Liver (tissue), 9 donors: ENCODE results near the gene AOAH. TPM values are rescaled to one million over a fixed set of nuclear protein-coding genes. Genes with fewer than 3 reads are reported as not detected.

ENCODE experiments used
- DNase-seq: peaks from one replicate; pipeline ENCODE4 v3.0.0-alpha.2; 2017; ENCODE audit warnings: low spot score
- H3K27ac ChIP-seq, 2 donors: one replicate each; pipeline ENCODE4 v1.7.0; 2013; ENCODE audit warnings: inconsistent platforms in 2 of 2, low read length in 2 of 2, control low read depth in 1 of 2, low read depth in 1 of 2, mild to moderate bottlenecking in 1 of 2
- H3K27me3 ChIP-seq, 4 donors: one replicate each; pipeline versions ENCODE4 v1.6.1 to v1.7.0; 2013; ENCODE audit warnings: low read length in 3 of 4, inconsistent platforms in 1 of 4, mild to moderate bottlenecking in 1 of 4, moderate library complexity in 1 of 4; ENCODE audit not compliant: control insufficient read depth in 4 of 4, insufficient read depth in 4 of 4
- H3K36me3 ChIP-seq, 4 donors: one replicate each; pipeline versions ENCODE4 v1.6.1 to v1.7.0; 2013; ENCODE audit warnings: low read length in 3 of 4, mild to moderate bottlenecking in 3 of 4, low read depth in 1 of 4, moderate library complexity in 1 of 4; ENCODE audit not compliant: control insufficient read depth in 4 of 4, insufficient read depth in 3 of 4
- H3K4me1 ChIP-seq, 4 donors: one replicate each; pipeline versions ENCODE4 v1.6.1 to v1.7.0; 2013; ENCODE audit warnings: low read length in 3 of 4, mild to moderate bottlenecking in 3 of 4, moderate library complexity in 1 of 4; ENCODE audit not compliant: control insufficient read depth in 4 of 4, insufficient read depth in 4 of 4
- H3K4me3 ChIP-seq, 3 donors: one replicate each; pipeline versions ENCODE4 v1.6.1 to v1.7.0; 2013; ENCODE audit warnings: low read length in 3 of 3, control low read depth in 1 of 3, low read depth in 1 of 3, mild to moderate bottlenecking in 1 of 3
- H3K9ac ChIP-seq, 2 donors: one replicate each; pipeline ENCODE4 v1.7.0; 2013; ENCODE audit warnings: low read length in 2 of 2, mild to moderate bottlenecking in 2 of 2, moderate library complexity in 2 of 2, control low read depth in 1 of 2, low read depth in 1 of 2
- H3K9me3 ChIP-seq, 4 donors: one replicate each; pipeline versions ENCODE4 v1.6.1 to v1.7.0; 2013; ENCODE audit warnings: low read length in 3 of 4; ENCODE audit not compliant: control insufficient read depth in 4 of 4
- GABPA ChIP-seq, 2 donors: IDR thresholded peaks in 1 of 2; conservative IDR thresholded peaks in 1 of 2; 2 replicates each; pipeline ENCODE4 v1.6.1; 2016; ENCODE audit warnings: antibody characterized with exemption in 2 of 2, mild to moderate bottlenecking in 1 of 2, moderate library complexity in 1 of 2
- RXRA ChIP-seq, 2 donors: IDR thresholded peaks; 2 replicates each; pipeline ENCODE4 v1.6.1; 2017 to 2018; ENCODE audit warnings: antibody characterized with exemption in 2 of 2, mild to moderate bottlenecking in 1 of 2
- SP1 ChIP-seq: IDR thresholded peaks from 2 replicates; pipeline ENCODE4 v1.6.1; 2018; ENCODE audit warnings: antibody characterized with exemption, mild to moderate bottlenecking
- YY1 ChIP-seq: IDR thresholded peaks from 2 replicates; pipeline ENCODE4 v1.6.1; 2016; ENCODE audit warnings: antibody characterized with exemption, mild to moderate bottlenecking
- WGBS: extraction: QIAGEN DNeasy Blood & Tissue Kit; methylation state at CpG from one replicate; pipeline ENCODE4 v1.1.7; 2013; 5-methylcytosine and 5-hydroxymethylcytosine counted together
- polyA plus RNA-seq, 2 donors: library from polyadenylated mRNA; stranded (reverse) in 1 of 2; unstranded in 1 of 2; fragments of 200-250 nt in 1 of 2; fragments of >200 nt in 1 of 2; fragmentation: Nextera tagmentation in 1 of 2; extraction: Ambion mirVana in 1 of 2; gene quantifications; one replicate each; pipeline versions ENCODE4 v1.2.1 to v1.2.3, GENCODE V29; 2013 to 2015
- total RNA-seq, 2 donors: library from RNA; depleted of rRNA; stranded (reverse); fragments of >200 nt; gene quantifications; one replicate each; pipeline ENCODE4 v1.2.3, GENCODE V29; 2014
- TF ChIP-seq, protein P1 (sequence below): IDR thresholded peaks from 2 replicates; pipeline ENCODE4 v1.6.1; 2016; ENCODE audit warnings: antibody characterized with exemption
- TF ChIP-seq, protein P2 (sequence below): IDR thresholded peaks from 2 replicates; pipeline ENCODE4 v1.6.1; 2016; ENCODE audit warnings: antibody characterized with exemption, mild to moderate bottlenecking
- donor health status: healthy.
- donor health status: healthy.
- donor health status: healthy.
- donor health status: healthy.
- donor health status: healthy.

Gene AOAH
- total and polyA plus RNA-seq, 4 donors = 2.4 to 26.7 (median 5.8) TPM

DNA sequence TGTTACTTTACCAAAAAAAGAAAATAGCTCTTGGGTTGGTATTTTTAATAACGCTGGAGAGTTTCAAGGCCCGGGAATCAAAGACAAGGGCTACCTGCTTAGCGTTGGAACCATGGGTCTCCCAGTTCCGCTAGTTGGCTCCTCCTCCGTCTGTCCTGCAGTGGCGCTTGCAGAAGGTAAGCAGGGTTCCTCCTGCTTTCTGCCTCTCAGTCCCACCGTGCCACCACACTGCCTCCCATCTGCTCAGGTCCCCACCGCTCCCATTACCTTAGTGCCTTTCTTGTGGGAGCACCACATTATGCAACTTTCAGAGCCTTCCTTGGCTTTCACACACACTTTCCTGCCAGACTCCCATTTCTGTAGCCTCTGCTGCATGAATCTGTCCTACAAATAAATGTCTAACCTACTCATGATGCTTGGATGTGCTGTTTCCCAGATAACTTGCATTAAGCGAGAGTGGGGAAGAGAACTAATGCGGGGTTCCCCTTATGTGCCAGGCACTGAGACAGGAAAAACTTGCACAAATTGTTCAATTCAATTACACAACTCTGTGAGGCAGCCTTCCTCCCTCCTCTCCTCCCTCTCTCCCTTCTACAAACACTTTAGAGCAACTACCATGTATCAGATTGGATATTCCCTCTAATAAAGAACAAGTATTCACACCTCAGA, 124.5 kb downstream of the AOAH start:
- Histone ChIP-seq H3K4me3 (no peak overlapping the region), H3K9ac (no peak overlapping the region), H3K27me3 (no peaks in the 10 kb centered on the region), H3K36me3 (no peaks in the 10 kb centered on the region), H3K4me1 (no peaks in the 10 kb centered on the region), H3K9me3 (no peaks in the 10 kb centered on the region), H3K27ac (no peak overlapping the region)
- 90% methylated on average over 10 of the region's 10 CpGs for WGBS
- no peak for TF ChIP-seq YY1
- TF ChIP-seq, protein P1, sequence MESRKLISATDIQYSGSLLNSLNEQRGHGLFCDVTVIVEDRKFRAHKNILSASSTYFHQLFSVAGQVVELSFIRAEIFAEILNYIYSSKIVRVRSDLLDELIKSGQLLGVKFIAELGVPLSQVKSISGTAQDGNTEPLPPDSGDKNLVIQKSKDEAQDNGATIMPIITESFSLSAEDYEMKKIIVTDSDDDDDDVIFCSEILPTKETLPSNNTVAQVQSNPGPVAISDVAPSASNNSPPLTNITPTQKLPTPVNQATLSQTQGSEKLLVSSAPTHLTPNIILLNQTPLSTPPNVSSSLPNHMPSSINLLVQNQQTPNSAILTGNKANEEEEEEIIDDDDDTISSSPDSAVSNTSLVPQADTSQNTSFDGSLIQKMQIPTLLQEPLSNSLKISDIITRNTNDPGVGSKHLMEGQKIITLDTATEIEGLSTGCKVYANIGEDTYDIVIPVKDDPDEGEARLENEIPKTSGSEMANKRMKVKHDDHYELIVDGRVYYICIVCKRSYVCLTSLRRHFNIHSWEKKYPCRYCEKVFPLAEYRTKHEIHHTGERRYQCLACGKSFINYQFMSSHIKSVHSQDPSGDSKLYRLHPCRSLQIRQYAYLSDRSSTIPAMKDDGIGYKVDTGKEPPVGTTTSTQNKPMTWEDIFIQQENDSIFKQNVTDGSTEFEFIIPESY = no peak
- no peak for DNase-seq

DNA sequence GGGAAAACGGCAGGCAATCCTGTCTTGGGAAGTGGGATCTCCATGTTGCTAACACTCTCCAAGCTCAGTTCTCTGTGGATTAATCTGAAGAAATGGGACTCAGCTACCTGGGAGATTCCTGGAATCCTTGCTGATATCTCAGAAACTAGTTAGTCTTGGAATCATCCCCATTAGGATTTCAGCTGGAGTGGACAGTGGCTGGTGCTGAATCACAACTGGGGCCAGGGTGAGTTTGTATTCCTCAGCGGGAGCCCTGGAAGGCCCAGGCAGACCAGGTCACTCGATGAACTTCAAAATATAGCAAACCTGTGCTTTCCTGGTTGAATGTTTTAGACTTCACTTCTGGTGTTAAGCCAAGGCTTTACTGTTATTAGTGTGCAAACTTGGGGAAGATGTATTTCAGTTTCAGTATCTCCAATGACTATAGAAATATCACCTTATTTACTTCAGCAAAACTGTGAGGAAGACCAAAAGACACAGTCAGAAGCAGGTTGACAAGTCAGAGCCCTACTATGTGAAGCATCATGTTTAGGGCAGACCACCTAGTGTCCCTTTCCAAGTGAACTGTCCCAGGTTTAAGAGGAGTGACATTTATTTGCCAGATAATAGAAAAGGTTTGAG, 126.1 kb downstream of the AOAH start:
- H3K4me1 ChIP-seq = no peaks in the 10 kb centered on the region
- no peak overlapping the region for H3K4me3 ChIP-seq
- WGBS = 80% methylated on average over 3 of the region's 3 CpGs
- no peak for DNase-seq
- H3K27ac ChIP-seq = no peak overlapping the region
- H3K9me3 ChIP-seq = no peaks in the 10 kb centered on the region
- TF ChIP-seq SP1 = no peak
- TF ChIP-seq, protein P2, sequence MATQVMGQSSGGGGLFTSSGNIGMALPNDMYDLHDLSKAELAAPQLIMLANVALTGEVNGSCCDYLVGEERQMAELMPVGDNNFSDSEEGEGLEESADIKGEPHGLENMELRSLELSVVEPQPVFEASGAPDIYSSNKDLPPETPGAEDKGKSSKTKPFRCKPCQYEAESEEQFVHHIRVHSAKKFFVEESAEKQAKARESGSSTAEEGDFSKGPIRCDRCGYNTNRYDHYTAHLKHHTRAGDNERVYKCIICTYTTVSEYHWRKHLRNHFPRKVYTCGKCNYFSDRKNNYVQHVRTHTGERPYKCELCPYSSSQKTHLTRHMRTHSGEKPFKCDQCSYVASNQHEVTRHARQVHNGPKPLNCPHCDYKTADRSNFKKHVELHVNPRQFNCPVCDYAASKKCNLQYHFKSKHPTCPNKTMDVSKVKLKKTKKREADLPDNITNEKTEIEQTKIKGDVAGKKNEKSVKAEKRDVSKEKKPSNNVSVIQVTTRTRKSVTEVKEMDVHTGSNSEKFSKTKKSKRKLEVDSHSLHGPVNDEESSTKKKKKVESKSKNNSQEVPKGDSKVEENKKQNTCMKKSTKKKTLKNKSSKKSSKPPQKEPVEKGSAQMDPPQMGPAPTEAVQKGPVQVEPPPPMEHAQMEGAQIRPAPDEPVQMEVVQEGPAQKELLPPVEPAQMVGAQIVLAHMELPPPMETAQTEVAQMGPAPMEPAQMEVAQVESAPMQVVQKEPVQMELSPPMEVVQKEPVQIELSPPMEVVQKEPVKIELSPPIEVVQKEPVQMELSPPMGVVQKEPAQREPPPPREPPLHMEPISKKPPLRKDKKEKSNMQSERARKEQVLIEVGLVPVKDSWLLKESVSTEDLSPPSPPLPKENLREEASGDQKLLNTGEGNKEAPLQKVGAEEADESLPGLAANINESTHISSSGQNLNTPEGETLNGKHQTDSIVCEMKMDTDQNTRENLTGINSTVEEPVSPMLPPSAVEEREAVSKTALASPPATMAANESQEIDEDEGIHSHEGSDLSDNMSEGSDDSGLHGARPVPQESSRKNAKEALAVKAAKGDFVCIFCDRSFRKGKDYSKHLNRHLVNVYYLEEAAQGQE = peak; percentile 89
- no peaks in the 10 kb centered on the region for H3K36me3 ChIP-seq
- H3K27me3 ChIP-seq = no peaks in the 10 kb centered on the region
- H3K9ac ChIP-seq = no peak overlapping the region

DNA sequence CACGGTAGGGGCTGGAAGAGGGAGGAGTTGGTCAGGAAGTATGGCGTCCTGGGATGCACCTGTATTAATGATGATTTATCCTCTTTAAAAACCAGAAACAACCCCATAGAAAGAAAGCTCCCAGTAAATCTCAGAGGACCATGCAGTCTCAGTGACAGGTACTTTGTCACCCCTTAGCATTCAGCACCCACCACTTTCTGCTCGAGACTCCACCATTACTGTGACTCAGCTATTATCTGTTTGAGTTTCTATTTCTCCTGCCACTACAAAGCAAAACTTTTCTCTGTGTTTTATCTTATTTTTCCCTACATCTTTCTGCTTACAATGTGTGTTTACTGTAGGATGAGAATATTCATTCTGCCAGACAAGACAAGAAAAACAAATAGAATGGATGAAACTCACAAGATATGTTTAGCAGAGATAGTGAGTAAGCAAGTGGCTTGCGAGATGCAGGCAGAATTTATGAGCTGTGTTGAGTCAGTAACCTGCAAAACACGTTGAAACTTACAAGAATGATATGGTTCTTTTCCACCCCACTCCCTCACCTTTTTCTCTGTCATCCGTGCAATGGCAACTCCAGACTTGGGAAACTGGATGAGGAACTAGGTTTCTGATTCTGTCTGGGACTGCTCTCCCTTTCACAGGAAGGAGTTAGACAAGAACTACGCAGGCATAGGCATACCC, 127.1 kb downstream of the AOAH start:
- Histone ChIP-seq H3K9me3 (no peaks in the 10 kb centered on the region), H3K27ac (no peak overlapping the region), H3K4me3 (no peak overlapping the region), H3K36me3 (no peaks in the 10 kb centered on the region), H3K27me3 (no peaks in the 10 kb centered on the region), H3K9ac (no peak overlapping the region), H3K4me1 (no peaks in the 10 kb centered on the region)
- DNase-seq = no peak
- 71% methylated on average over 7 of the region's 7 CpGs for WGBS
- TF ChIP-seq GABPA (IDR thresholded peaks at IDR 0.05 in 1 of 2, conservative IDR thresholded peaks at IDR 0.05 in 1 of 2) (no peak), SP1 (no peak), RXRA (IDR thresholded peaks at IDR 0.05) (no peak)
